Fibroblast of skin of right quadriceps (primary cell): ENCODE results near the gene DOCK4.
"Not testable (repeated sequence)": the region's sequence is repeated elsewhere in the genome, so short reads cannot be mapped to it uniquely, and the experiment has no call there.

Source experiments
- DNase-seq: peaks from one replicate; pipeline ENCODE4 v3.0.0-alpha.2; 2013

The DOCK4 gene

GRCh38 chr7:111929264-111929663 lies 276.9 kb downstream of the DOCK4 start:
- DNase-seq: no peak

DNA sequence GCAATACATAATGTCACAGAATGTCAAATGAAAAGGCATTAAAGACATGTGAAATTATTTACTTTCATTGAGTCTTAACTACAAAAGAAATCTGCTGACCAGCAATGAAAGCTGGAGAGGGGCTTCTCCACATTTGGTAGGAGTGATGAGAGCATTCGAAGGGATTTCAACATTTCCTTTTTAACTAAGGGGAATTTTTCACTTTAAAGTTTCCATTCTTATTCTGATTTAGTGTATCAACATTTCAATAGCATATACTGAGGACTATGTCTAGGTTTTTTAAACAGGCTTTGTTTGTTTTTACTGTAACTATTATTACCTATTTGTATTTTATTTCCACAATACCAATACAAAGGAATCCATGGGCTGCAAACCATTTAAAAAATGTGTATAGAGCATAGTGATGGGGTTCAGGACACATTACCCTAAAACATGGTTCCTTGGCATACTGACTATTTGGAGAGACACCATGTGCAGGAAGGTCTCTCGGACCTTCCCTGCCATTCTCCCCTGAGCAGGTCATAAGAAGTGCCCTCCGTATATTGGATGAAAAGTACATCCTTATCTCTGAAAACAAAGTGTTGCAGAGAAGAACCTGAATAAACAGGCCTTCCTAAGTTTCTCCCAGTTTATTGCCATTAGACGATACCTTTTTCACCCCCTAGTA lies 278.7 kb downstream of the DOCK4 start:
- DNase-seq: no peak

- DNase-seq: no peak
These were observed 285.9 kb downstream of the DOCK4 start for GRCh38 chr7:111920329-111920728.

- peak; percentile 53 for DNase-seq
These were observed 286.5 kb downstream of the DOCK4 start for GRCh38 chr7:111919631-111920179.

GRCh38 chr7:111919164-111919563 lies 287.0 kb downstream of the DOCK4 start:
- no peak for DNase-seq

- DNase-seq: no peak
These were observed 287.7 kb downstream of the DOCK4 start for GRCh38 chr7:111918461-111918860.

DNA sequence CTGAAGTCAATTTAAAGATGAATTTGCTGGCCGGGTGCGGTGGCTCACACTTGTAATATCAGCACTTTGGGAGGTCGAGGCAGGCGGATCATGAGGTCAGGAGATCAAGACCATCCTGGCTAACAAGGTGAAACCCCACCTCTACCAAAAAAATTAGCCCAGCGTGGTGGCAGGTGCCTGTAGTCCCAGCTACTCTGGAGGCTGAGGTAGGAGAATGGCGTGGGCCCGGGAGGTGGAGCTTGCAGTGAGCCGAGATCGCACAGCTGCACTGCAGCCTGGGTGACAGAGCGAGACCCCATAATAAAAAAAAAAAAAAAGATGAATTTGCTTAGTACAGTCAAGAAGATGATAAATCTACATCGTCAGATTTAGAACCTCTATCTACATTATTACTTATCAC lies 288.8 kb downstream of the DOCK4 start:
- not testable (repeated sequence) for DNase-seq

DNA sequence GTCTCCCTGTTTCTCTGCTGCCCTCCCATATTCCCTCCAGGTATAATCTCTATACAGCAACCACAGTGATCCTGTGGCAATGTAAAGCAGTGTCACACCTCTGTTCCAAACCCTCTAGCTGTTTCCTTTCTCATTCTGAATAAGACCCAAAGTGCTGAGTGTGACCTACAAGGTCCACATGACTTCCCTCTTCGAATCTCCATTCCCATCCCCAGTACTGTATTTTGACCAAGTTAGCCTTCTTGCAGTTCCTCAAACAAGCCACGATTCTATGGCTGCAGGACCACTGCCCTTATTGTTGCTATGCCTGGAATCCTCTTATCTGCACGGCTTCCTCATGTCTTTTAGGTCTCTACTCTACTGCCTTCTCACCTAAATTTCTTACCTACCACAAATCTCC lies 291.9 kb downstream of the DOCK4 start:
- DNase-seq: no peak

GRCh38 chr7:111911166-111911961 lies 294.8 kb downstream of the DOCK4 start:
- DNase-seq: no peak

DNA sequence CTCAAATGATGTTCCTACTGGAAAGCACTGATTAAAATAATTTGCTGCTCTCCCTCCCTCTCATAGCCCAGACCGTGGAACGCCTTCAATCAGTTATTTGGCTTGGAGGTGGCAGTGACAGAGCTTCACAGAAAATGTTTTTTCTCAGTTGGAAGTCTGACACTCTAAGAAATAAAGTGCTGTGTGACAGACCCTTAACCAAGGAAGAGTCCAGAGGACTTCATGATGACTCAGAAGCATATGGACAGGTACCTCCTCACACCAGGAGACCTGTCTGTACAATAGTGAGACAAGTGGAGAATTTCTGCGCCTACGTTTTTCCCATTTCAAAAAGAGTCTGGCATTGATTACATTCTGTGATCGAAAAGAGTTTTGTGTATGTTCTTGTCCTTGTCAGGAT lies 295.5 kb downstream of the DOCK4 start:
- DNase-seq: no peak

GRCh38 chr7:111908673-111909072 lies 297.5 kb downstream of the DOCK4 start:
- not testable (repeated sequence) for DNase-seq

GRCh38 chr7:111903797-111904196 lies 302.4 kb downstream of the DOCK4 start:
- DNase-seq: no peak

GRCh38 chr7:111903016-111903415 lies 303.2 kb downstream of the DOCK4 start:
- no peak for DNase-seq

DNA sequence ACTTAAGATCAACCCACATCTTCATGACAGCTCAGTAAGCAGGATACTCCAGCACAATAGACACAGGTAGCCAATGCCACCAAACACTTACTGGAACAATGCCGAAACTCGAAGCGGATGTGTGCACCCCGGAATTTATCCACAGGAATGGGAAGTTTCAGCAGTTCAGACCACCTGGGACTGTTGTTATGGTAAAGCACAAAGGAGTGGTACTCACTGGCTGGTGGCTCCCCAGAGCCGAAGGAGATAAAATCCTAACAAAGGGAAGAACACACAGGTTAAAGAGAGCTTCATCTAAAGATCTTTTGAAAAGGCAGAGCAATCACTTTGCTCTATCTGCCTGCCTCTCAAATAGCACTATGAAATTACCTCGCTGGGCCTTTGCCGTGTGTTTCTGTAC lies 305.9 kb downstream of the DOCK4 start:
- DNase-seq: no peak

GRCh38 chr7:111895049-111895448 lies 311.1 kb downstream of the DOCK4 start:
- DNase-seq: no peak

DNA sequence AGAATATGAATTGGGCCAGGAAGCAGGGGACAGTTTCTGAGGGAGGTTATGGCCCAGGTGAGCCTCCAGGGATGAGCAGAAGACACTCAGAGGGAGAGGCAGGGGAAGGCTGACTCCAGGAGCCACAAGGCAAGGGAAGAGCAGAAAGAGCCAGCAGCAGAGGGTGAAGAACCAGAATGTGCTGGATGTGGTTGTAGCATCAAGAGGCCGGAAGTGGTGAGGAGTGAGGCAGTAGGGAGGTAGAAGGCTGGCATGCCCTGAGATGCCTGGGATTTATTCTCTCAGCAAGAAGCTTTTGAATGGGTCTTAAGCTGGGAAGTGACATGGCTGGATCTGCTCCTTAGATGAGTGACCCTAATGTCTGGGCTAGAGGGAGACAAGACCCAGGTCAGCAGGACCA lies 311.7 kb downstream of the DOCK4 start:
- no peak for DNase-seq

- no peak for DNase-seq
These were observed 313.0 kb downstream of the DOCK4 start for GRCh38 chr7:111893190-111893589.

DNA sequence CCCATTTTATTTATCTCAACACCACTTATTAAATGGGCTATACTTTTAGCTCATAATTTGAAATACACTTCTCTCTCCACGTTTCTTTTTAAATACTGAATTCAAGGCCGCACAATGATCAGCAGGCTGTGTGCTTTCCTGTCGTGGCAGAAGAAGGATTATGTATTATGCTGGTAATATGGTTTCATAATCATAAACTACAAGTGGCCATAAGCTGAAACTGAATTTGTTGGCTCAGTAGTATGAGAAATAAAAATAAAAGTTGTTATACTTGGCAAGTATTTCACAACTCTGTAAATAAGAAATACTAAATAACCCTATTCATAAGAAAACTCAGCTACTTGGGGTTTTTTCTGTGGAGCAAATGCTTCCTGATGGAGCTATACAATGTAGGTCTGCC lies 313.6 kb downstream of the DOCK4 start:
- no peak for DNase-seq

GRCh38 chr7:111887734-111888133 lies 318.5 kb downstream of the DOCK4 start:
- no peak for DNase-seq

DNA sequence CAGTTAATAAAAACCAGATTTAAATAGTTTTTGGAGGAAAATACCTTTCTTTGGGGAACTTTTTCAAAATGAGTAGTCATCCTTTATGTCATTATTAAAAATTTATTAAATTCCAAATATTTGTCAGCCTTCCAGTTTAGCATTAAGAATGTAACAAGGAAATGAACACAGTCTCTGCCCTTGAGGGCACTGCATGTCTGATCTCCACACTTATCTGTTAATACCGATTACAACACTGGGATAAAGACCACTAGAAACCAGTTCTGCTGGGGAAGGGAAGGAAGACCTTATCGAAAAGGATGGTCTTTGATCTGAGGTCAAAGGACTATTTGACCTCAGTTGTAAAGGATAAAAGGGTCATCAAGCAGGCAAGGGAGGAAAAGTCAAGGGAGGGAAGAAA lies 320.0 kb downstream of the DOCK4 start:
- DNase-seq: no peak

DNA sequence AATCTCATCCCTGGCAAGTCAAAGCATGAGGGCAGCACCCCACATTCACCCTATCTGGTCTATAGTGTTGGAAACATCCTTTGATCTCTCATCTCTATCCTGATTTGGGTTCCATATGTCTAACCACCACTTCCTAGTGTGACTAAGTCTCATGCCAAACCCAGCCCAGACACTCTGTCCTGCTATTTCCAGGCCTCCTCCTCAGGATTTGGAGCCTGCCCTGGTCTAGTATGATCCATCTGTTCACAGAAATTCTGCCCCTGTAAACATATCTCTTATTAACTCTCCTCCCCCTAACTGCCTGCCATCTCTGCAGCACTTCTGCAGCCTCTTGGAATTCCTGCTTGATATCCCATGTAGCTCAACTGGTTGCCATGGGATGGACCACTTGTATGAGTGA lies 323.0 kb downstream of the DOCK4 start:
- DNase-seq: no peak

- no peak for DNase-seq
These were observed 327.4 kb downstream of the DOCK4 start for GRCh38 chr7:111878785-111879184.

GRCh38 chr7:111877931-111878330 lies 328.3 kb downstream of the DOCK4 start:
- DNase-seq: no peak

GRCh38 chr7:111873963-111874690 lies 332.1 kb downstream of the DOCK4 start:
- peak; percentile 70 for DNase-seq
